CD4-positive, alpha-beta T cell treated with Interleukin-1 beta for 1 hour (primary cell): ENCODE results near the gene NOD1.
"Not testable (repeated sequence)": the region's sequence is repeated elsewhere in the genome, so short reads cannot be mapped to it uniquely, and the experiment has no call there.

Source experiments
- DNase-seq, 2 donors: peaks; one replicate each; pipeline ENCODE4 v3.0.0-alpha.2; 2020 to 2022

The NOD1 gene

GRCh38 chr7:30504301-30505173 is 26.0 kb upstream of the NOD1 start, which contains the start of gene GGCT:
Gene GGCT (minus strand): TSS chr7:30504829. CDS start chr7:30504709, 120 bp downstream.
- DNase-seq: peak; percentile 96 to 97

DNA sequence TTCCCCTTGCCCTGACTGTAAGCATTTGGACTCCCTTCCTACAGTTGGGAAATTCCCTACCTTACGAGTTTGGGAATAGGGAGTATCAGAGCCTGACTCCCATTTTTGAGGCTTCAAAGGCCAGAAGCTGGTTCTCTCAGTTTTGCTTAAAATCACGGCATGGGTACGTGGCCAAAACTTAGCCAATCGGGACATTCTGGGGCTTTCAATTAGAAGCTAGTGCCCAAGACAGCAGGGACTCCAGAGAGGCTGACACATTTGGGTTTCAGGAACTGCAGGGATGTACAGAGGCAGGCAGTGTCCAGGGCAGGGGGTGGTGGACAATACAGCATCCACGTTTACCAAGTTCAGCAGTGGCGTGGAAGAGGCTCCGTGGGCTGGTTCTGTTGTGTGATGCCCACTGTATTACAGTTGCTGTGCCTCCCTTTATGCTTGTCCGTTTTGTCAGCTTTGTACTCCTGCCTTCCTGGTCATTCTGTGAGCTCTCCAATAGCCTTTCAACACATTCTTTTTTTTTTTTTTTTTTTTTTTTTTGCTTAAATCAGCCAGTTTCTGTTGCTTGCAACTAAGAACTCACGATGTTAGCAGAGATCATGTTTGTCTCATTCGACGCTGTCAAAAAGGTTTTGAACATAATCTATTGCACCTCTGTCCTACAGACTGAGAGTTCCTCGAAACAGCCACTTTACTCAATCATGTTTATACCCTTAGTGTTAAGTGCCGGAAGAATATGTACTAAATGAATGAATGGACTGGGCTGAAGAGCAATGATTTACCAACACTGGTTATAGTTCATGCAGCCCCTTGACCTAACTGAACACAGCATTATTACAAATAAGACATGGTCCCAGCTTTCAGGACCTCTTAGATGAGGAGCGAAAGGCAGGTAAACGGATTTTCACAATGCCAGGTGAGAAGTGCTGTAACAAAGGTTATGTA is 25.0 kb upstream of the NOD1 start:
- DNase-seq: no peak

DNA sequence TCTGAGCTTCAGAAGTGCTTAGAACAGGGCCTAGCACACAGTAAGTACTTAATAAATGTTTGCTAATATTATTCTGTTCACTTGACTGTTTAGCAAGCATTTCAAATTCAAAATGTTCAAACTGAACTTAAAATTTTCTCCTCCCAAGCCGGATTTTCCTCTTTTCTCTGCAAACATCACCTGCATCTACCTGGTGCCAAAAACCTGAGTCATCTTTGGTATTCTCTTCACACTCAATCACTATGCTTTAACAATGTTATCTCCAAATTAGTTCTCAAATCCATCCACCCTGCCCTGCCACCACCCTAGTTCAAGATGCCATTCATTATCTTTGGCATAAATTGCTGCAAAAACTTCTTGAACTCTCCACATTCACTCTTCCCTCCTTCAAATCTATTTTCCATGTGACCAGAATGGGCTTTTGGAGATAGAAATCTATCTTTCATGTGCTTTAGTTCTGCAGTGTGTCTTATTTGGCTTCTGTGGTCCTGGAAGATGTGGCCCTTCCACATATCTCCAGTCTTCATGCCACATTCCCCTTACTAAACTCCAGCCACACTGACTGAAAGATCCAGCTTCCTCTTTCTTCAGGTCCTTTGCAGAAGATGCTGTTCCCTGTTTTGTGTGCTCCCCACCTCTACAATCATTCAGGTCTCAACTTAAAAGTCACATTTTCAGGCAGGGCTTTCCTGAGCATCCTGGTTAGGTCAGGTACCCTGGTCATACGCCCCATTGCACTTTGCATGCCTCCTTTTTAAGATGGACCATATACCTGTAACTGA is 24.1 kb upstream of the NOD1 start:
- no peak for DNase-seq

- DNase-seq: no peak
Measured at GRCh38 chr7:30501264-30501663, 22.7 kb upstream of the NOD1 start.

GRCh38 chr7:30493228-30493627 is 14.6 kb upstream of the NOD1 start:
- DNase-seq: no peak

DNA sequence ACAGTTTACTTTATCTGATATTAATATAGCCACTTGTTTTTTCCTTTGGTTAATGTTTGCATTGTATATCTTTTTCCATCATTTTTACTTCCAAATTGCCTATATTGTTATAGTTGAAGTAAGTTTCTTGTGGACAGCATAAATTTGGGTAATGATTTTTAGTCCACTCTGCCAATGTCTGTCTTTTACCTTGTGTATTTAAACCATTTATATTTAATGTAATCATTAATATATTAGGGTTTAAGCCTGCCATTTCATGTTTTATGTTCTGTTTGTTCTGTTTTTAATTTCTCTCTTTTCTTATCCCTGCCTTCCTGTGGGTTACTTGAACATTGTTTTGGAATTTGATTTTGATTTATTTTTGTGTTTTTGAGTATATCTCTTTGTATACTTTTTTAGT is 12.8 kb upstream of the NOD1 start:
- DNase-seq: no peak

DNA sequence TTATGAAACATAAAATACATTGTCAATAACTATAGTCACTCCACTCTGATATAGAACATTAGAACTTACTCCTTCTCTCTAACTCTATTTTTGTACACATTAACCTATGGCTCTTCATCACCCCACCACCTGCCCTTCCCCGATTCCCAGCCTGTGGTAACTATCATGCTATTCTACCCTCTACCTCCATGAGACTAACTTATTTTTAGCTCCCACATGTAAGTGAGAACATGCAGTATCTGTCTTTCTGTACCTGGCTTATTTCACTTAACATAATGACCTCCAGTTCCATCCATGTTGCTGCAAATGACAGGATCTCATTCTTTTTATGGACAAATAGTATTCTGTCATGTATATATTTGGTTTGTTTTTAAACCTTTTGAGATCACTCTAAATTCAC is 8.8 kb upstream of the NOD1 start:
- no peak for DNase-seq

- DNase-seq: no peak
Measured at GRCh38 chr7:30485667-30486066, 7.1 kb upstream of the NOD1 start.

DNA sequence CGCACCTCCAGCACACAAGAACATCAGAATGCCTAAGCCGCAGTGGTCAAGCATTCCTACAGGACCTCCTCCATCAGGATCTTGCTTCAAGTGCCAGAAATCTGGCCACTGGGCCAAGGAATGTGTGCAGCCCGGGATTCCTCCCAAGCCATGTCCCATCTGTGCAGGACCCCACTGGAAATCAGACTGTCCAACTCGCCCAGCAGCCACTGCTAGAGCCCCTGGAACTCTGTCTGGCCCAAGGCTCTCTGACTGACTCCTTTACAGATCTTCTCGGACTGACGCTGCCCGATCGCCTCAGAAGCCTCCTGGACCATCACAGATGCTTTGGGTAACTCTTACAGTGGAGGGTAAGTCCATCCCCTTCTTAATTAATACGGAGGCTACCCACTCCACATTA is 2.8 kb upstream of the NOD1 start:
- not testable (repeated sequence) for DNase-seq

- DNase-seq: peak; percentile 13 to 53
Measured at GRCh38 chr7:30479202-30480120, 877 bp upstream of the NOD1 start.

GRCh38 chr7:30476459-30477145 is 2.0 kb downstream of the NOD1 start:
- DNase-seq: no peak

- DNase-seq: no peak
Measured at GRCh38 chr7:30475580-30475979, 3.0 kb downstream of the NOD1 start.

DNA sequence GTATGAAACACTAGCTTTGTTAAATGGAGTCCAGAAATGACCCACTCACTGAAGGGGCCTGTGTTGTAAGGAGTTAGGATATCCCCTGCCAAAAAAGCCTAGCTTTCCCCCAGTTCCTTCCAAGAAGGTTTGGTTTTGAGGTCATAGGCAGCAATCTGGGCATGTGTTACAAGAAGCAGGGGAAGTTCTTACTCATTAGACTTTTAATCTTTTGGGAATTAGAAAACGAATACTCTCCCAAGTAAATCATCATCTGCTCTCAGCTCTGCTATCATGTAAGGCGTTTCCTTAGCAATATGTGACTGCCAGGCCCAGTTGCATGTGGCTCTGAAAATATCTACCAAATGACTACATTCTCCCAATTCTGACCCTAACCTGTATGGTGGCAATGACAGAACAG is 3.7 kb downstream of the NOD1 start:
- no peak for DNase-seq

GRCh38 chr7:30474485-30474884 is 4.1 kb downstream of the NOD1 start:
- DNase-seq: no peak

GRCh38 chr7:30473903-30474302 is 4.7 kb downstream of the NOD1 start:
- no peak for DNase-seq

DNA sequence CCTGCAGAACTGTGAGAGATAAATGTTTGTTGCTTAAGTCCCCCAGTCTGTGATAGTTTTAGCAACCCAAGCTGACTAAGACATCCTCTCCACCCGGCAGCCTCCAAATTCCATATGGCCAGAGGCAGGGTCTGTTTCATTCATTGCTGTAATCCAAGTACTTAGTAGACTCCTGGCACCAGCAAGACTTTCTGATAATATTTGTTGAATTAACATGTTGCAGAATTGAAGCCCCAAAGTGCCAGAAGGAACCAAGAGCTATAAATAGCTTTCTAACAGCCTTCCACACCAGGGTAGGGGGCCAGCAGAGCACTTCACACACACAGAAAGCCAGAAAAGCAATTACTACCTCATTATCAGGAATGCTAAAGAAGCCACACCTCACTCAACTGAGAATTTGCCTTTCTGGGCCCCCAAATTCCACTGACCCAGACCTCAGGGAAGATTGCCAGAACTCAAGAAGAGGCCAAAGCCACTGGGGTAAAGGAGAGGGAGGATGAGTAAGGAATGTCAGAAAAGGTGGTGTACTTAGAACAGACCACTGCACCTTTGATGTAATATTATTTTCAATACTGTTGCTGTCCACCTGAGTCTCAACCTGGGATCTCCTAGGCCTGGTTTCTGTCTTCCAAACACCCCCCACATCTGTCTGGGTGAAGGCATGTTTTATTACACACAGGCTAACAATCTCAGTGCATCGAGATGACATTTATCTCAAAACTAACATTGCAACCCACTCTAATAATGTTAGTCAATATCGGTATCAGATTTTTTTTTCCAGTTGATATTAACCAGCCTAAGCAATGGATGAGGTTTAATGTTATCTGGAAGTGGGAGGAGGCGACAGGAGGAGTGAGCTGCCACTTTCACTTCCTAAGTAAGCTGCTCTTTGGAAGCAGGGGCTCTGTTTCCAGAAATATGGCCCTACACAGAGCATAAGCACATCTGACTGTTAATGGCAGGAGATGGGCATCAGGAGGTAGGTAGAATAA is 5.5 kb downstream of the NOD1 start:
- no peak for DNase-seq

DNA sequence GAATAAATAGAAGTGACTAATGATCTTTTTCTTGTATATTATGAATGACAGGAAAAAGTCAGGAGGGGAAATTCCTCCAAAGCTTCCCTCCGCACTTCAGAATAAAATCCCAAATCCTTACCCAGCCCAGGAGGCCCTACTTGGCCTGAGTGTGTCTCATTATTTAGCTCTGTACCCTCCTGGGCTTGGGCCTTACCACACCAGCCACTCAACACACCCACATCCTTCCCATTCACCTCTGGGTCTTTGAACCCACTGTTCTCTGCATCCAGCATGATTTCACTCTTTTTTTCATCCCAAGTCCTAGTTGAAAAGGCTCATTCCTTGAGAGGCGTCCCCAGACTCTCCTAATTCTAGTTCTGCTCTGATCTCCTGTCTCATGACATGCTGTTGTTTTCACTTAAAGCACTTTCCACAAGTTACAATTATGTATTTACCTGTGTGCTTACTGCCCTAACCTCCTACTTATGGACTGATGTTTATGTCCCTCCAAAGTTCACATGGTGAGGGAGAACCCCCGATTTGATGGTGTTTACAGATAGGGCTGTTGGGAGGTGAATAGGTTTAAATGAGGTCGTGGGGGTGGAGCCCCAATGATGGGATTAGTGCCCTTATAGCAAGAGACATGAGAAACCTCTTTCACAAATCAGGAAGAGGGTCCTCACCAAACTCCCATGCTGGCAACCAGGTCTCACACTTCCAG is 6.4 kb downstream of the NOD1 start:
- no peak for DNase-seq

GRCh38 chr7:30471205-30471604 is 7.4 kb downstream of the NOD1 start:
- DNase-seq: no peak

DNA sequence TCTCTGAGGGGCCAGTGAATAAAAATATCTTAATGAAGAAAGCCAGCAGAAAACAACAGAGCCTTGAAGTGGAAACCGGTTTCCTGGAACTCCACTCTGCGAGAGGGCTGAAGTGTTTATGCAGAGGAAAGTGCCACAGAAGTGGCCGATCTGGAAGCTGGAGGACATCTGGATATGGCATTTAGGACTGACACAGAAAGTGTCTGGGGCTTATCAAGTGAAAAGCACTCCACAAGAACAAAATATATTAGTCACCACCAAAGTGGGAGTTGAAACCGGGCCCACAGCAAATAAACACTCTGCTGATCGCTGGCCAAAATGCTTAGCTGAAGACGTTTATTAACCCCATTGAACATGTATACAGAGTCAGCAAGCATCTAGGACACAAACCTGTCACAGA is 7.8 kb downstream of the NOD1 start:
- DNase-seq: no peak
